WI38 (cell line): ENCODE results near the gene RFLNA.

Experiments
- H3K4me3 ChIP-seq: 2 replicates; pipeline ENCODE4 v1.5.1; 2011; ENCODE audit warnings: low read depth, mild to moderate bottlenecking, control low read depth, low read length
- TF ChIP-seq, protein P1 (sequence below): IDR thresholded peaks from 2 replicates; pipeline ENCODE4 v1.5.1; 2012; ENCODE audit warnings: low read depth, mild to moderate bottlenecking, control low read depth, low read length

Gene RFLNA

DNA sequence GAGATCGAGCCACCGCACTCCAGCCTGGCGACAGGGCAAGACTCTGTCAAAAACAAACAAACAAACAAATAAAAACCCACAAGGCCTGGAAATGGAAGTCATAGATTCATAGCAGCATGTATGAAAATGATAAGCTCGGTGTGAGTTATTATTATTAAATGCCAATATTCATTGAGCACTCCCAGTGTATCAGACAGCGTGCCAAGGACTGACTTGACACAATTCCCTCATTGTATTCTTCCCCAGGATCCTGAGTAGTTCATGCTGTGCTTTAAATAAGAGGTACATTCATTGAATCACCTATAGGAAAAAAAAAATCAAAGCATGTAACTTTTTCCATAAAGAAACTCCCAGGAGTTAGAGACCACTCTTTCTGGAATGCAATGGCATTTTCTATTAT, 12.6 kb upstream of the RFLNA start:
- TF ChIP-seq, protein P1, sequence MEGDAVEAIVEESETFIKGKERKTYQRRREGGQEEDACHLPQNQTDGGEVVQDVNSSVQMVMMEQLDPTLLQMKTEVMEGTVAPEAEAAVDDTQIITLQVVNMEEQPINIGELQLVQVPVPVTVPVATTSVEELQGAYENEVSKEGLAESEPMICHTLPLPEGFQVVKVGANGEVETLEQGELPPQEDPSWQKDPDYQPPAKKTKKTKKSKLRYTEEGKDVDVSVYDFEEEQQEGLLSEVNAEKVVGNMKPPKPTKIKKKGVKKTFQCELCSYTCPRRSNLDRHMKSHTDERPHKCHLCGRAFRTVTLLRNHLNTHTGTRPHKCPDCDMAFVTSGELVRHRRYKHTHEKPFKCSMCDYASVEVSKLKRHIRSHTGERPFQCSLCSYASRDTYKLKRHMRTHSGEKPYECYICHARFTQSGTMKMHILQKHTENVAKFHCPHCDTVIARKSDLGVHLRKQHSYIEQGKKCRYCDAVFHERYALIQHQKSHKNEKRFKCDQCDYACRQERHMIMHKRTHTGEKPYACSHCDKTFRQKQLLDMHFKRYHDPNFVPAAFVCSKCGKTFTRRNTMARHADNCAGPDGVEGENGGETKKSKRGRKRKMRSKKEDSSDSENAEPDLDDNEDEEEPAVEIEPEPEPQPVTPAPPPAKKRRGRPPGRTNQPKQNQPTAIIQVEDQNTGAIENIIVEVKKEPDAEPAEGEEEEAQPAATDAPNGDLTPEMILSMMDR = no peak
- H3K4me3 ChIP-seq = no peak overlapping the region

DNA sequence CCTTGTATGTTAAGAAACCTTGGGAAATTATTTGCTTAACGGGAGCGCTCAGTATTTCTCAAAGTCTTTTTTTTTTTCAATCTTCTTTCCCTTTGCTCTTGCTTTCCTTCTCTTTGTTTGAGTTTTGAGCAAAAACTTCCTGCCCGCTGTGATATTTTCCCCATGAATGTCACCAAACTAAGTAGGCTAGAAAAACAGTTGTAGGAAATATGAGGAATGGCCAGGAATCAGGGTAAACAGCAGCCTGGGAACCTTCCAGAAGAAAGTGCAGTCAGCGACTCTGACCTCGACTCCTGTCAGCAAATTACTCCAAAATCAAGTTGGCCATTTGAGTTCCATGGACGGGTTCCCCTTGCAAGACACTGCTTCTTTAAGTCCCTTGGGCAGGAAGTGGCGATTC, 11.6 kb upstream of the RFLNA start:
- no peak overlapping the region for H3K4me3 ChIP-seq

DNA sequence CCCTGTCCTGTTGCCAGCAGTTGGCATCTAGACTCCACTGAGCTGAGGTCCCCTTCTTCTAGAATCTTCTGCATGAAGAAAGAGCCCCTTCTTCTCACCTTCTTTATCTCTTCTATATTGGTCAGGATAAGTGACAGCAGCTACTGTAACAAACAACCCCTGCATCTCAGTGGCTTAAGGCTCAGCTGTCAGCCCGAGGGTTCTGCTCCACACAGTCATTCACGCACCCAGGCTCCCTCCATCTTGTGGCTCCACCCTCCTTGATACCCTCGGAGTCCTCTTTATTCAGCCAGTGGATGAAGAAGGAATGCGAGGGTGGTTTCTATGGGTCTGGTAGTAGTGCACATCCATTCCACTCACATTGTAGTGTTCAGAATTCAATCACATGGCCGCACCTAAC, 10.5 kb upstream of the RFLNA start:
- TF ChIP-seq, protein P1 = no peak
- no peak overlapping the region for H3K4me3 ChIP-seq

More for the DNA sequence above, 11.6 kb upstream of the RFLNA start:
- TF ChIP-seq, protein P1 = no peak

DNA sequence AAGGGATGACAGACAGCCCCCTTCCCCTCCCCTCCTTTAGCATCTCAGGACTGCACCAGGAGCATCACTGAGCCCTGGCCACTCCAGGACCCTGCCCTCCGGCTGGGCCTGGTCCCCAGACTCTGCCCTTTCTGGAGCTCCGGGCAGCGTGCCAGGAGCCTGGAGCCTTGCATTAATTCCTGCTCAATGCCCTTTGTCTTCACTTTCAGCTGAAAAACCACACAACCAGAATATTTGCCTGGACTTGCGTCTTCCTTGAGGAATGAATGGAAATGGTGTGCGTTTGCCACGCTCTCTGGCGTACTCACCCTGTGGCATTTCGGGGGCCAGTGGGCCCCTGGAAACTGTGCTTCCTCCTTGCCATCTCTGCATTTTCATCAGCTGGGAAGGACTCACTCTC, 8.5 kb upstream of the RFLNA start:
- TF ChIP-seq, protein P1 = no peak

DNA sequence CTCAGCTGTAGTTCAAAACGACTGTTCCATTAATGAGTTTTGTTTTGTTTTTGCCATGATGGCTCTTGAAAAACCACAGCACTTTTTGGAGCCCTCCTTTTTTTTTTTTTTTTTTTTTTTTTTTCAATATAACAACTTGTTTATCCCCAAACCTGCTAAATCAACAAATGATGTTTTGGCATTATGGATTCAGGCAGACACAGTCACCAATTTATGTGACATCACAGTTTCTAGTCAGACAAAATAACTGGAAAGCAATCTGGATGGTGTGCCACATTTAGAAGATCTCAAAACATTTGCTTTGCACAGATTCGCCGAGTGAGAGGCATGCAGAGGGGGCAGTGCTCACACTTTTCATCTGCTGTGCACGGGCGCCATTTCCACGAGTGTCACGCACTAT, 7.9 kb upstream of the RFLNA start:
- TF ChIP-seq, protein P1 = no peak

More for the DNA sequence above, 8.5 kb upstream of the RFLNA start:
- H3K4me3 ChIP-seq = no peak overlapping the region

DNA sequence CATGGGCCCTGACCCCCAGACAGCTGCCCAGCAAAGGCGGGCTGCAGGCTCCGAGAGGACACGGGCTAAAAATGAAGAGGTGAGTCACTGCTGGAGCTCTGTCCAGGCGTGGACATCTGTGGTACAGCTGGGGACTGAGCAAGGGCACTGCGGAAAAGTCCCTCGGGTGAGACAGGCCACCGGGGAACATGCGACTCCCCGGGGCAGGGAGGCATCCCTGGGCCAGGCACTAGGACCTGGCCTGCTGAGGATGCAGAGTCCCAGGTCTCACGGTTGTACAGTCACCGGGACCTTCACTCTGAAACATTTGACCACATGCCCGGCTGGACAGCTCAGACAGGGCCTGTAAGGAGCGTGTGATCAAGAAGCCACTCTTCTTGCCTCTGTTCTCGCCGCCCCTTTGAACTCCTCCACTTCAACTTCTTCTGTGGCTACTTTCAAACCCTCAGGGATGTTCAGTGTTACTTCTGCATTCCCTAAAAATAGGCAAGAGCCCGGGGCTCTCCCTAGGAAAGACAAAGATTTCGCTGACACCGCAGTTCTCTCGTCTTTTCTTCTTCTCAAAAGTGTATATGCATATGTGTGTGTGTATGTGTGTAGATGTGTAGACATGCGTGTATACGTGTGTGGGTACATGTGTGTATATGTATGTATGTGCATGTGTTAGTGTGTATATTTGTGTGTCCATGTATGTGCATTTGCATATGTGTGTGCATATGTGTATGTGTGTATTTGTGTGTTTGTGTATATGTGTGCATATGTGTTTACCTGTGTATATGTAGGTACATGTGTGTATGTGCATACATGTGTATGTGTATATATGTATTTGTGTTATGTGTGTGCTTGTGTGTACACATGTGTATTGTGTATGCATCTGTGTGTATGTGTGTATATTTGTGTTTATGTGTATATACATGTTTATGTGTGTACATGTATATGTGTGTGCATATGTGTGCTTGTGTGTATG, 5.0 kb upstream of the RFLNA start:
- TF ChIP-seq, protein P1 = no peak
- H3K4me3 ChIP-seq = peak overlapping the region; percentile 29

More for the DNA sequence above, 7.9 kb upstream of the RFLNA start:
- no peak overlapping the region for H3K4me3 ChIP-seq

DNA sequence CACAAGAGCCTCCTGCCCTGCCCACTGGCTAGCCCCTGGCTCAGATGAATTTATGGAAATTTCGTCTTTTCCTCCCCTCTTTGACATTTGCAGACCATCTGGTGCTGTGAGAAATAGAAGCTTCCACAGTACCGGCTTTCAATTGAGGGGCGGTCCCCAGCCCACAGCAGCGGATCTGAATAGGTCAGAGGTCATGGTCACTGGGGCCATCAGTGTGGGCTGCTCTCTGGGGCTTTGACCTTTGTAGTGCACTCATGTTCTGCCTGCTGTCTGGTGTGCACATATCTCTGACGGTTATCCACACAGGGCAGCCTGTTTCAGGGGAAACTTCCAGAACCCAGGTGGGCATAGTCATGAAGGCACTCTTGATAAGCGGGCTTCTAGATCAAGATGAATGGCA, 2.5 kb upstream of the RFLNA start:
- TF ChIP-seq, protein P1 = no peak
- H3K4me3 ChIP-seq = no peak overlapping the region
